GM19351 (cell line): ENCODE measurements around the gene HDAC4.

ENCODE experiments used
- ATAC-seq: cut with Tn5 transposase; IDR thresholded peaks from one replicate; pipeline ENCODE4 v1.9.1; 2021; ENCODE audit warnings: mild to moderate bottlenecking, moderate library complexity; ENCODE audit not compliant: unreplicated experiment

HDAC4 gene

GRCh38 chr2:239398521-239398921 lies 2.3 kb downstream of the HDAC4 start:
- no peak for ATAC-seq

GRCh38 chr2:239397931-239398471 lies 2.8 kb downstream of the HDAC4 start:
- no peak for ATAC-seq

GRCh38 chr2:239396881-239397681 lies 3.7 kb downstream of the HDAC4 start:
- no peak for ATAC-seq

GRCh38 chr2:239395524-239395923 lies 5.3 kb downstream of the HDAC4 start:
- no peak for ATAC-seq

GRCh38 chr2:239394978-239395377 lies 5.8 kb downstream of the HDAC4 start:
- ATAC-seq, result no peak

GRCh38 chr2:239394346-239394945 lies 6.4 kb downstream of the HDAC4 start:
- no peak for ATAC-seq

GRCh38 chr2:239393941-239394340 lies 6.9 kb downstream of the HDAC4 start:
- ATAC-seq, result no peak

GRCh38 chr2:239393388-239393940 lies 7.4 kb downstream of the HDAC4 start:
- ATAC-seq, result no peak

GRCh38 chr2:239392688-239393387 lies 8.0 kb downstream of the HDAC4 start:
- ATAC-seq, result no peak

- ATAC-seq, result no peak
These were observed 8.8 kb downstream of the HDAC4 start for GRCh38 chr2:239392072-239392357.

- ATAC-seq, result no peak
These were observed 9.3 kb downstream of the HDAC4 start for GRCh38 chr2:239391286-239392071.

GRCh38 chr2:239390546-239391285 lies 10.1 kb downstream of the HDAC4 start:
- ATAC-seq, result no peak

- ATAC-seq, result no peak
These were observed 11.1 kb downstream of the HDAC4 start for GRCh38 chr2:239389414-239390329.

GRCh38 chr2:239388236-239389151 lies 12.3 kb downstream of the HDAC4 start:
- no peak for ATAC-seq

- no peak for ATAC-seq
These were observed 13.0 kb downstream of the HDAC4 start for GRCh38 chr2:239387811-239388210.

GRCh38 chr2:239386872-239387445 lies 13.9 kb downstream of the HDAC4 start:
- ATAC-seq, result no peak

GRCh38 chr2:239386001-239386670 lies 14.7 kb downstream of the HDAC4 start:
- ATAC-seq, result no peak
